Iris pigment epithelial cell (primary cell): ENCODE results near the gene IL2RA.
"Not testable (repeated sequence)": the region's sequence is repeated elsewhere in the genome, so short reads cannot be mapped to it uniquely, and the experiment has no call there.

ENCODE experiments used
- DNase-seq: peaks from one replicate; pipeline ENCODE4 v3.0.0-alpha.2; 2011; ENCODE audit warnings: low read depth

Gene IL2RA

DNA sequence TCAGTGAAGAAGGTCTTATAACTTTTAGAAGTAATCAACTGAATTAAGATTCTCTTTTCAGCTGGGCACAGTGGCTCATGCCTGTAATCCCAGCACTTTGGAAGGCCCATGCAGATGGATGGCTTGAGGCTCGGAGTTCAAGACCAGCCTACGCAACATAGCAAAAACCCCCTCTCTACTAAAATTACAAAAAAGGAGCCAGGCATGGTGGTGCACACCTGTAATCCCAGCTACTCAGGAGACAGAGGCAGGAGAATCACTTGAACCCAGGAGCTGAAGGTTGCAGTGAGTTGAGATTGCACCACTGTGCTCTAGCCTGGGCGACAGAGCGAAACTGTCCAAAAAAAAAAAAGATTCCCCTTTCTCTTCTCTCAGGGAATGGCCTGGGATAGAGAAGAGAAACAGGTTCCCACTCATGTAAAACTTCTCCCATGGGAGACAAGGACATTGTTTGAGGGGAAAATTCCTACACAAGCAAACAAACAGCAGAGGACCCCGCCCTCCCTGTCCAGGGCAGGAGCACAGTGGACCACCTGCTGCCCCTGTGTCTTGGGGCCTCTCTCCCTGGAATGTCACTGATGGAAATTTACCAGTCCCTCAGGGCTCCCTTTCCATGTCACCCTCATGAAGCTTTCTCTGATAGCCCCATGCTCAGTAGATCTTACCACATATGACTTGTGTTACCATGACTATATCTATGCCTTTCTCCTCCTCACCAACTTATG is 5.6 kb downstream of the IL2RA start:
- DNase-seq, result no peak

DNA sequence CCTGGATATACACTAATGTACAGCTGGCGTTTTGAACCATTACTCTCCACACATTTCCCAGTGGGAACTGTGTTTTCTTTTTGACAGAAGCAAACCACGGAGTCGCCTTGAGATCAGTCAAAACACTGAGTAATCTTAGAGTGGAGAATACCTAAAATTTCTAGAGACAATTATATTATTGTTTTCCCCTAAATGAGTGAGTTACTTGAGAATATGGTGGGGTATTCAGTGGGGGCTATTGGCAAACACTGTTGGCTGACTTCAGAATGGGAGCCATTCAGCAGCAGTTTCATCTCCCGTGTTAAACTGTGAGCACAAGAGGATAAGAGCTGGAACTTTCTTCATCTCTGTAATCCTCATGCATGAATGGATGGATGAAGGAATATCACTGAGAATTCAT is 6.2 kb downstream of the IL2RA start:
- no peak for DNase-seq

DNA sequence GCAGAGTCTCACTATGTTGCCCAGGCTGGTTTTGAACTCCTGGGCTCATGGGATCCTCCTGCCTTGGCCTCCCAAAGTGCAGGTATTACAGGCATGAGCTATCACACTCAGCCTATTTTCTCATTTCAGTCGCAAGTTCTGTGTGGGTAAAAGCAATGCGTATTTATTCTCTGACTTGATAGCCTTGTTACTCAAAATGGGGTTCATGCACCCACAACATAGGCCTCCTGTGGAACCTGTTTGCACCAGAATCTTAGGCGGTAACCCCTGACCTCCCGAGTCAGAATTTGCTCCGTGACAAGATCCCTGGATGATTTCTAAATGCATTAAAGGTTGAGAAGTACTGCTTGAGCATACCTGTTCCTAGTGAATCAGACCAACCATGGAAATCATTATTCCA is 7.3 kb downstream of the IL2RA start:
- DNase-seq, result no peak

DNA sequence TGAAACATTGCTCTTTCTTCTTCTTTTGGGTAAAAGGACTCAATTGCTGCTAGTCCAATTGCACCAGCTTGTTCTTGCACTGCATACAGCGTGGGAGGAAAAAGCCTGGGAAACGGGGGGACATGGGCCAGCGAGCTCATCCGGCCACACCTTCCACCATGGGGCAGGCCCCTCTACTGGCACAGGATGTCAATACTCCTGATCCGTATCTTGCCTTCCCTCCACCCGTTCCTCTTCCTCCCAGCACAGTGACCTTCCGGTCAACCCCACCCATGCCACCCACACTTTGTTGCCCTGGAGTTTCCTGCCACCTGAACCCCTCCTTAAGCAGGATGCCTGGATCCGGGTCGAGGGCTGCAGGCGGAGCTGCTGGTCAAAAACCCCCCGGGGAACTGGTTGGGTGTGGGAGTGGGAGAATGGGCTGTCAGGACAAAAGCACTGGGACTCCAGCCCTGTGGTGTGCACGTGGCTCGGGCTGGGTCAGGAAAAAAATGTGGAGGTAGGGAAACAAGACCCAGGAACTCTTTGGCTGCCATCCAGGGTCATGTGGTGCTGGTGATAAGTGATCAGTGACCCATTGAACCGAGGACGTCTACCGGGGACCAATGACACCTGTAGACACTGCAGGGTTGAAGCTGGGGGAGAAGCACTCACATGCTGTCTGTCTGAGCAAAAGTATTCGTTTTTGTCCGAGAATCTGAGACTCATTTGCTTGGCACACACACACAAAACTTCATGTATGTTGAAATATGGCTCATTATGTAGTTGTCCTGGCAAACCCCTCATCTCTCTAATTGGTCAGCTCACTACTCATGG is 8.1 kb downstream of the IL2RA start:
- no peak for DNase-seq

DNA sequence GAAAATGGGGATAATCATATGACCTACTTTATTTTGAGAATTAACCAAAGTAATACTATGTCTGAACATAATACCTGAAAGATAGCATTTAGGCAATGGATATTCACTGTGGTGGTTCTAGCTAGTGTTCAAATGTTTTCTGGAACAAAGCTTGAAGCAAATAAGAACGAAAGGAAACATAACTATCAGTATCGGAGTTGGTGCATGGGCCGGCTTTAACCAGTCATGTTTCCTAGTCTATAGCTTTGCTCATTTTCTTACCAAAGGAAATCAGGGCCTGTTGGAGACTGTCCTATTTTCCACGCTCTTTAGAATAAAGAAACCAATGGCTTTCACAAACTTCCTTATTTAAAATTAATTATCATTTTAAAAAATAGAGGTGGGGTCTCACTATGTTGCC is 8.9 kb downstream of the IL2RA start:
- DNase-seq, result no peak

DNA sequence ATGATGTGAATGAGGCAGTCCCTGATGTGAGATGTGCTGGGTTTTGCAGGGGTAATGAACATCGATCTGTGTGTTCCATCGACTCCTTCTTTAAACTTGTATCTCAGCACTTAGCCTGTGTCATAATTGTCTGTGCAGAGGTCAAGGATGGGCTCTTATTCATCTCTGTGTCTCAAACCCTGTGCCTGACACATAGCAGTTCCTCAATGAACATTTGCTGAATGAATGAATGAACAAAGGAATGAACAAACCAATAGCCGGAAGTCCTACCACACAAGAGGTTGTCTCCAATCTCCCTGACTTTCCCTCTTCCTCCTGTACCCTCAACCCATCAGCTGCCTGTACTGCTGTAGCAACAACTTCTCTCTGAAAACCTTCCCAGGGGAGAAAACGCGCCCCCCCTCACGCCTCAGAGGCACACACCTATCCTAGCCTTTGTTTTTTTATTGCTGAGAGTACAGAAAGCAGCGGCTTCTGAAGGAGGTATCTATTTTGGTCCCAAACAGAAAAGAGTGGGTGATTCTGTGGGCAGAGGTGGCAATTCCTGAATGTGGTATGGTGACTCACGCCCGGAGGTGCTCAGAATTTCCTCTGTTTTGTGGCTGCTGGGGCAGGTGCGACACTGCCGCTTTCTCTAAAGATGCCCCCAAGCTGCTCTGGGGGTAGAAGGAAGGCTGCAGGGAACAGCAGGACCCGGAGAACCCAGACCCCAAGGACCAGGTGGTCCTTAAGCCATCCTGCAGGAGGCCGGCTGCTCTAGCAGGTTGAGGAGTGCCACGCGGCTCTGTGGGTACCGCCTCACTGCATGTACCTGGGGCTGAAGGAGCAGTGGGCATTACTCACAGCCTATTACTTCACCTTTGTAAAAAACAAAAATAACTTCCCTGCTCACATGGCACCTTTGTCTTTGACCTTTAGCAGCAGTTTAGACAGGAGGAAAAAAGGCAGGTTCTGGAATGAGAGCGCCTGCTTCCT is 9.6 kb downstream of the IL2RA start:
- DNase-seq, result no peak

DNA sequence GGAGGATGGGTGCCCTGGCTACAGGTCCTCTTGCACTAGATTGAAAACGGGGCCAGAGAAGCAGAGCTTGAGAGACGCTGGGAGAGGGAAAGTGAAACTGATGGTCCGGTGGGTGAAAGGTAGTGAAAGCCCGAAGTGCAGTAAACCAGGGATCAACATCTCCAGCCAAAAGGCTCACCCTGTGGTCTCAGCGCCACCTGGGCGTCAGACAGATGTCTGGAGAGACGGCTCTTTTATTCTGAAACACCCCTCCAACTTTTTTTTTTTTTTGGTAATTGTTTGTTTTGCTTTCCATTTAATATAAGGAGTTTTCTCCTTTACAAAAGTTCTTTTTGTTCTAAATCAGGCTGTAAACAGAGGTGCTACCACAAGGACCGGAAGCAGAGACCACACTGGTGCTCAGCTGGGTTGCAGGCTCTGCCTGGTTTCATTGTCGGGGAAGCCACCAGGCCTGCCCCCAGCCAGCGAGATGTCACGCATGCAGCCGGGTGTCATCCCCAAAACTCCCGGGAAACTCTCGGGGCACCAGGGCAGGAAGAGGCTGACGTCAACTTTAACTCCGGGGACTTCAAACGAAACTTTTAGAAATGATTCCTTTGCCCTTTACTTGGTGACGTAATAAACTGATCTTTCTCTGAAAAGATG is 11.2 kb downstream of the IL2RA start:
- peak; percentile 43 for DNase-seq

DNA sequence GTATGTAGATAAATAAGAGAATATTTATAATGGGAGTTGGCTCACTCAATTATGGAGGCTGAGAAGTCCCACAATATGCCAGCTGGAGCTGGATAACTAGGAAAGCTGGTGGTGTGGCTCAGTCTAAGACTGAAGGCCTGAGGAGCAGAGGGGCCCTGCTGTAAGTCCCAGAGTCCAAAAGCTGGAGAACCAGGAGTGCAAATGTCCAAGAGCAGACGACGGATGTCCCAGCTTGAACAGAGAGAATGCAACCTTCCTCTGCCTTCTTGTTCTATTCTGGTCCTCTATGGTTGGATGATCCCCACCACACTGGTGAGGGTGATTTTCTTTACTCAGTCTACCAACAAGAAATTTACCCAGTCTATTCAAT is 13.2 kb downstream of the IL2RA start:
- no peak for DNase-seq

DNA sequence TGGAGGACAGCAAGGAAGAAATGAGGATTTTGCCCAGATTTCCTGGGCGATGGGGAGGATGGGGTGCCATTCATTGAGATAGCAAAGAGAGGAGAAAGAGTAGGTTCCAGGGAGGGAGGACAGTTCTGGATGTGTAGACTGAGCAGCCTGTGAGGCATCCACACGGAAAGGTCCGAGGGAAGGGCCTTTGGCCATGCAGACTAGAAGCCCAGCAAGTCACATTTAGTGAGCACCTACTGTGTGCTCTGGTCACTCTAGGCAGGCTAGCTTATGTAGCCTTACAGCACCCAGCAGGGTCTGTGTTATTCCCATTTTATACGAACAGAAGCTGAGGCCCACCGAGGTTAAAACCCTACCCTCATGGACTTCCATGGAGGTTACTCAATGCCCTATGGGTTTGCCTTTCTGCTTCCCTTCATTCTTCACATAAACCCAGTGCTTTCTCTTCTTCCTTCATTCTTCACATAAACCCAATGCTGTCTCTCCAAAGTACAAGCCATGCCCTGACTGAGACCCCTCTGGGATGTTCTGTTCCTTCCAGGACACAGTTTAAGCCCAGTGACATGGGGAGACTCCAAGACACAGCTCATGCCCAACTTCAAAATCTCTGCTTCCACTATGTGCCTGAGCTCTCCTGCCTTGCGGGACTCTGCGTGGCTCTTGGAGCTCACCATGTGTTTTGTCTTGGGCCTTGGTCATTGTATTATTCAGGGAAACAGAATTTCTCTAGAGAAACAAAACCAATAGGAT is 13.7 kb downstream of the IL2RA start:
- no peak for DNase-seq

DNA sequence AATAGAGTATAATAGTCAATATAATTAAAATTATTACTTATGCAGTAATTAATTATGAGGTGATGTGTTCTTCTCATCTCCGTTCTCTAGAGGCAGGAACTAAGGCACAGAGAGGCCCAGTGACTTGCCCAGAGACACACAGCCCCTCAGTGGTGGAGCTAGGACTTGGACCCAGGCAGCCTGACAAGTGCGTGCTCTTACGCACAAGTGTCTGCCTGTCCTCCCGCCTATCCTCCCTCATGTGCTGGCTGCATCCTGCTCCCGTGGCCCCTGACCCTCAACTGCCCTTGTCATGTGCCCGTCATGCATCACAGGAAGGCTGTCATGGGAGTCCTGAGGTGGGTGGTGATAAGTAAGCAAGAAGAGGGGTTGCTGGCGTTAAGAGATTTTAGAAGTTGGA is 14.3 kb downstream of the IL2RA start:
- DNase-seq, result no peak

DNA sequence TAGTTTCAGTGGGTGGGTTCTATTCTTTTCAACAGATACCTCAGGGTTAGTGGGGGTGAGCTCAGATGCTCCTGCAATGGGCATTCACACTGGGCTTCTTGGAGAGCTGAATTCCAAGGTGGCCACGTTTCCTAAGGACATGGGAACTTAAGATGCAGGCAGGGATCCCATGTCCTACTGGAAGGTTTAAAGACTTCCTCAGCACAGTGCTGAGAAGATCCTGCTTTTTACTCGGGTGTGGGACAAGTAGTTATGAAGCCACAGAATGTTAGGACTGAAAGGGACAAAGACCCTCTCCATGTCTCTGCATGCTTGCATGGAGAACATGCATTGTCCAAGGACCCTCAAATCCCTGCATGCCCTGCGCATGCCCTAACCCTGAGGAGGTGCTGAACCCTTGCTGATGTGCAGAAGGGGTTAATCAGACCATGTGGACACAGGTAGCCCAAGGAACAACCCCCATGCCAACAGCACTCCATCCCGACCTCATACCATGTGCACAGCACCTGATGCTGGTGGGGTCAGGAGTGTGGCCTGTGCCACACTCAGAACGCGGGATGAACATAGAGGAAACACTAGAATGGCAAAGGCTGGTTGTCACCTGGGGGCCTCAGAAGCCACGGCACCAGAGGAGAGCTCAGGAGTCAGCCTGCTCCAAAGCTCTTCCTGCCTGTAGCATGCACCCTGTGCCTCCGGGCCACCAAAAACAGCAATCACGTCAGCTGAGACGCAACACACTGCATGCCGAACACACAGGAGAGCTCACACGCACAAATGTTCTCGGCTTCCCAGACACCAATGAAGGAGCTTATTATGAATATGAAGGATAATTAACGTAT is 15.2 kb downstream of the IL2RA start:
- no peak for DNase-seq

DNA sequence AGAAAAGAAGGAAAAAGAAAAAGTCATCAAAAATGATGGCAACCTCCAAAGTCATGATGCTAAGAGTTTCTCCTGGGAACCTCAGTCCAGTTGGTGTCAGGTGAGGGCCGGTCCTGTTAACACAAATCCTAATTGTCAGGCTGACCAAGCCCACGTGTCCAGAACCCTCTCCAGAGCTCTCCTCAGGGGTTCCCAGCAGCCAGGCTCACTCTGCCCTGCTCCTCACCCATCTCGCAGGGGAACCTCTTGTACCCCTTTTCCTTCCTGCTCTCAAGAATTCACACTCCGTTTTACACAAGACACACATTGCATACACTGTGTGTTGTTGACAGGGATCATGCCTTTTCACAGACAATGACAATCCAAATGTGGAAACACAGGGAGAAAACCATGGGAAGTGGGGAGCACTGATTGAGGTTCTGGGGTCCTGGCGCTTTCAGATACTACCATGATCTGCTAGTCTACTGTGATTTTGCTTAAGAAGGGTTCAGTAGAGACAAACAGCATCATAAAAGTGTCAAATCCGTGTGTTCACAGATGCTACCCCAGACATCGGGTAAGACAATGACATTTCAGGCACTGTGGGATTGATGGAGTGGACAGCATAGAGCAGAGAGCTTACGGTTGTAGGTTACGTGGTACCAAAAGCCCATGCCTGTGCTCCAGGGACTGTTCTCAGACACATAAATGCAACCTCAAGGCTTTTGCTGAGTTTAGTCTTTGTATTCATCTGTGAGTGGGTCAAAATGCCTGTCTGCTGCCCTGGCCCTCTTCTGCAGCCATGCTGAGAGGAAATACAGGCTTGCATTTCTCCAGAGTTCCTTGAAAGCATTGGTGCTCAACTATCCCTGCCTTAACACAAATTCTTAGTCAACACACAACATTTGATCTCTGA is 16.0 kb downstream of the IL2RA start:
- no peak for DNase-seq

DNA sequence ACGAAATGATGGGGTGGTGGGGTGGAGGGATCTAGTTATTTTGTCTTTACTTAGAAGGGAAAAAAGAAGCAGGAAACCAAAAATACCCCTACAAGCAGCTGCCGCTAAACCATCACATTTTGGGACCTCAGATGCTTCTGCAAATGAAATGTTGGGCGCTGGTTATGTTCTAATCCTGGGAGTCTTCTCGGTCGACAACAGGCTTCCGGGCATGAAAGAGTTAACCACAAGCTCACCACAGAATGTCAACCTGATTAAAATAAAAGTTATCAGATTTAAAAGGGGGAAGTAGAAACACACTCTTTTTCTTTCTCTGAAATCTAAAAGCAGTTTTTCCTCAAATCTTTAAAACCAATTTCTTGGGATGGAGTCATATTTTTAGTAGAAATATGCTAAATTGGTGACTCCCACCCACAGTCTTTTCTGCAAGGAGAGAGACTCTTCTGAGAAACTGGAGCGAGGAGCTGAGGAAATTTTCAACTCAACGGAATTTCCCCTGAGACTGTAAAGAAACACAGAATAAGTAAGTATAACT is 16.8 kb downstream of the IL2RA start:
- DNase-seq, result no peak

DNA sequence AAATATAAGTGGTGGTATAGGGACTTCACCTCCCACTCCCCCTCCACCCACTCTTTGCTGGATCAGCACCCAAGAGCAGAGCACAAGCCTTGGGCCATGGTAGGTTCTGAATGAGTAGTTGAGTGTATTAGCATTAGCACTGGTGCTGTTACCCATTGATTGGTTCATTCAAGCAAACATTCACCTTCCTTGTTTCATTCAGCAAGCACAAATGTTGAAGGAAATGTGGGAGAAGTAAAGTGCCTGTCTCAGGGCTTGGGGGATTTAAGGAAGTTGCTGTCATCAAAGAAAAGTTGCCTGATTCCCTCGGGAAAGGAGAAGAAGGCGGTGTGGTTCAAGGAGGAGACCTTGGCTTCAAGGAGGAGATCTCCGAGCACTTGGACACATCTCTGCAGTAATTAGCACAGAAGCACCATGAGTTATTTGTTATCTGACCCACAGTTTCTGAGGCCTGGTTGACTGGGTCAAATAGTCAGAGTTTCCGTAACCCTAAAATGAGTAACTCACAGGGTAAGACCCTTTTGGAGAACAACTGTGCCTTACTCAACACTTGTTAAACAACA is 17.3 kb downstream of the IL2RA start:
- no peak for DNase-seq

DNA sequence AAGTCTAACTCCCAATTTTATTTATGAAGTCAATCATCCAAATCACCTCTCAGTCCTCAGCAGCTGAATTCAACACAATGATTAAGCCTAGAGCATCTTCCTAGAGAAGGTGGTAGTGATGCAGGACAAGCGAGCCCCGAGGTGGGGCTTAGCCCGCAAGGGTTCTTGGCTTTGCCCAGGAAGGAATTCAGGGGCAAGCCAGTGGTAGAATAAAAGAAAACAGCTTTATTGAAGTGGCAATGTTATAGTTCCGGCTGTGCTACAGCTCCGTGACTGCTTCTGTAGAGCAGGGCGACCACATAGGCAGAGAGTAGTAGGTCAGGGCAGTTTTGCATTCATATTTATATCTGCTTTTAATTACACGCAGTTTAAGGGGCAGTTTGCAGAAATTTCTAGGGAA is 18.1 kb downstream of the IL2RA start:
- DNase-seq, result no peak

DNA sequence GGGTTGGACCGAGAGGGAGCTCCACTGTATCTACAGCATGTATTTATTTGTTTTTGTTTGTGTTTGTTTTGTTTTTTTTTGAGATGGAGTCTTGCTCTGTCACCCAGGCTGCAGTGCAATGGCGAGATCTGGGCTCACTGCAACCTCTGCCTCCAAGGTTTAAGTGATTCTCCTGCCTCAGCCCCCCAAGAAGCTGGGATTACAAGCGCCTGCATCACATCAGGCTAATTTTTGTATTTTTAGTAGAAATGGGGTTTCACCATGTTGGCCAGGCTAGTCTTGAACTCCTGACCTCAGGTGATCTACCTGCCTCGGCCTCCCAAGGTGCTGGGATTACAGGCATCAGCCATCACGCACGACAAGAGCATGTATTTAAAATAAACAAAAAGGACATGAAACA is 18.8 kb downstream of the IL2RA start:
- not testable (repeated sequence) for DNase-seq

DNA sequence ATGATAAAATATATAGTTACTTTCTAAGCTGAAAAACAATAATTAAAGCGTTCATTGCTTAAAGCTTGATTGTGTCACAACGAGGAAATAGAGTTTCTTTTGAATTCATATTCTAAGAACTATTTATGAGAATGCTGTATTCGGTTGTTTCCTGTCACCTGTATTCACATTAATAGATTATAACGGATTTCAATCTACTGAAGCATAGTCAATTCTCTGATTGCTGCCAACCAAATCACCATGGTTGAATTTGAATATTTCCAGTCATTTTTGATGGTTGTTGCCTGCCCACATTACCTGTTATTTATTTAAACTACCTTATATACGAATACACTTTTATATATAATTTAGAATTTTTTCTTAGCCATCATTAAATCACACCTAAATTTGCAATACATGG is 22.0 kb downstream of the IL2RA start:
- DNase-seq, result no peak

DNA sequence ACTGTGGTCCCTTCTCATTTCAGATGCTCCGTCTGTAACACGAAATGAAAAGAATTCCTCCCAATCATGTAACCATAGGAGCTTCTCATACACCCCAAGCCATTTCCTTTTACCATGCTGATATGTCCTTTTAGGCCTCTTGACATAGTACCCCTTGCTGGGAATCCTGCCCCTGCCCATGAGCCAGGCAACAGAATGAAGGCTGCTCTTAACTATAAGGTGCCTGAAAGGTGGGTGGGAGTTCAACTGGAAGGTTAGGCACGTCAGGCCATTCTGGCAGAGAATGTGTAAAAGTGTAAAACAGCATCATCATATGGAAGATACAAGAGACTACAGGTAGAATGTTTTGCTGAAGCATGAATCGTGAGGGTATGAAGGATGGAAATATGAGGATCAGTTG is 22.5 kb downstream of the IL2RA start:
- DNase-seq, result no peak
